HG02678 (cell line): ENCODE data around the gene HERC2.
"Not testable (repeated sequence)": the region's sequence is repeated elsewhere in the genome, so short reads cannot be mapped to it uniquely, and the experiment has no call there.

Source experiments
- ATAC-seq: cut with Tn5 transposase; IDR thresholded peaks from one replicate; pipeline ENCODE4 v1.9.1; 2021; ENCODE audit warnings: mild to moderate bottlenecking, moderate library complexity; ENCODE audit not compliant: unreplicated experiment

Gene HERC2

DNA sequence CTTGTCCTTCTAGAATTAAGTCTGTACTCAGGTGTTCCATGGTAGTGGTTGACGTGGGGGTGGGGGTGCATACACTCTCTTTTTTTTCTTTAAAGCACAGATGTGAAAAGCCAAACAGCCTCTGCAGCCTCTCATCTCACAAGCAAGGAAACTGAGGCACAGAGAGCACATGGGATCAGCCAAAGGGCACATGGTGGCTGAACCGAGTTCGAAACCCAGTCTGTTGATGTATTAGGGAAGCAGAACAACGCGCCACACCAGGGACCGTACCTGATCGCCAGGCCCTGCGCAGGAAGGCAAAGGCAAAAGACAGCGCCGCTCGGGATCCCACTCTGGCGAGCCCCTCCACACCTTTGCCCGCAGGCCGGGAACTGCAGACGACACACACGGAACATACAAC is 47.3 kb downstream of the HERC2 start:
- ATAC-seq: no peak

DNA sequence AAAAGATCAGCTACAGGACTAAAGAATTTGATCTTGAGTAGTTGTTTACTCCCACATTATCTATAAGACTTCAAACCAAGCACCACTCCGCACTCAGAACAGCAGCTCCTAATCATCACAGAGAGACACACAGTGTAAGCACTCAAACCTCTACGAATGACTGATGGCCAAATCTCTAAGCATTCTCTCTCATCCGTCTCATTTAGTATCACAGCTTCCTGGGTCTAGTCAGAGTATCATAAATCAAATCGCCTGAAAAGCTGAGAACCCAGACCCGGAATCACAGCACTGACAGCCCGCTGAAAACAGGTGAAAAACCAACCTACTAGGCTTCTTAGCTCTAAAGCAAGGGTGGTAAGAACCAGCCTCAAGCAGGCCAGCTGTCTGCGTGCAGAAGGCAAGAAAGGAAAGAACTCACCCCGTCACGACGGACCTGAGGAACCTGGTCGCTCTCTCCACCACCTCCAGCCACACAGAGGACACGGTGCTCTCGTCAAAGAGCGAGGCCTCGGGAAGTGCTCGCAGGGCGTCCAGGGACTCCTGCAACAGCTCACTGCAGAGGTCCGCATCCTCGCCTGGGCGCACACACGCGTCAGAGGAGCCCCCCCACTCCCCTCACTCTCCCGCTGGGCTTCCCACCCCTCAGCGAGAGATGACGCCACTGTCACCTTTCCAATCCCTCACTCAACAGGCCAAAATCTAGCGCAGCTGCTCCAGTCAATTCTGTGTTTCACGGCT is 47.9 kb downstream of the HERC2 start:
- ATAC-seq: no peak

DNA sequence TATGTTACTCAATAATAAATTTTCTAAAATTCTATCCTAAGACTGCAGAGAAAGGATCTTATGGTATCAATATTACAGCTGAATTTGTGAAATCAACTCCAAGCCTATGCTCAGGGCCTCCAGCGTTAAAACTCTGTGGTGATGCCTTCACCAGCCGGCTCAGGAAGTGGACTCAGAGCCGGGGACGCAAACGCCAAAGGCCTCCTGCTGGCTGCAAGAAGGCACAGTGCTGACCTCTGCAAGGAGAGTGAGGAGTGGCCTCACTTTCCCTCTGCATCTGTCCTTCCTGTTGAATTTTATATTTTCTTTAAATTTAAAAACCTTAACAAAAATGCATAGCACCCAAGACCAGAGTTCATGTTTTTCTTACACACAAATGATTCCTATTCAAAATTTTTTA is 48.5 kb downstream of the HERC2 start:
- no peak for ATAC-seq

DNA sequence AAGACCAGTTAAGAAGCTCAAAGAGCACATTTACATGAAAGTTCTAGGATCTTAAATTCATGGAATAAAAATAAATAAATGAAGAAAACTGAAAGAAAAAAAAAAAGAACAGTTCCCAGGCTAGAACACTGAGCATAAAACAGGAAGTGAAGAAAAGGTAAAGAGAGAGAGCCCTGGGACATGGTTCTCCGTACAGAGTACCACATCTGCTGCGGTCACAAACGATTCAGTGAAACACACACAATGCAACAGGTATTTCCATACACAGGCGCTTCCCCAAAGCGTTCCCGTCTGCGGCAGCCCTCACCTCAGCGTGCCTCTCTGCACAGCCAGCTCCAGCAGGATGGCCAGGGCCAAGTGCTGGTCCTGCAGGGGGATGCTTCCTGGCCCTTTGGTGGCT is 49.4 kb downstream of the HERC2 start:
- ATAC-seq: no peak

DNA sequence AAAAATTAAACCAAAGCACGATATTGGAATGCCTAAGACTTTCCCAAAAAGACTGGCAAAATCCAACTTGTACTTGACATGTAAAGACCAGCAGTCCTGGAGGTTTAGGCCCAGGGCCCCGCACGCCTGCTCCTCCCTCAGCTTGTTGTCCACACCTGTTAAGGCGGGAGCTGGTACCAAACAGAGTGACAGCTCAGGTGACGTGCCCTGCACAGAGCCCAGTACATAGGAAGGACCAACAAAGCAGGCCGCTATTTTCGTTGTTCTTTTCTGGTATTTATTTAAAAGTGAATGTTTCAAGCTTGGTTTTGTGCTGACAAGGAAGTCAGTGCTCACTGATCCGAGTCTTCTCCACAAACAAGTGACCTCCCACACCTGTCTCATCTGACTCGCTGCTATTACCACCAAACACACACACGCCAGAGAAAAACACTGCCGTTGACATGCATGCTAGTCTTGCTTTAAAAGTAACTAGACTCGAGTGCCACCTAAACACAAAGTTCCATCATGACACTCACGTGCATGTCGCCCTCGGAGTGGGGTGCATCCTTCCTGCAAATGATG is 50.2 kb downstream of the HERC2 start:
- ATAC-seq: no peak

DNA sequence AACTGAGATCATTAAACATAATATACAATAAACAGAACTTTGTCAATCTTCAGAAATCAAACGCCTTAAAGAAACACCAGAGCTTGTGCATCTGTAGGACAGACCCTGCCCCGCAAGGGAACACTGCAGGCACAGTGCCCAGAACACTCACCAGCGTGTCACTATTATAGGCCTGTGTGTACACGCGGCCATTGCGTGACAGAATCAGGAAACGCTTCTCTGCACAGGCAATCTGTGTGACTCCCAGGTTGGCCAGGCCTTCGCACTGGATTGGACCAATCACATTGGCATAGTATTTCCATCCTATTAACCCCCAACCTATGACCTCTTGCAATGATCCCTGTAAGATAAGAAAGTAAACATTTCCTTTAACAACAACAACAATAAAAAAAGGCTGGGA is 52.9 kb downstream of the HERC2 start:
- ATAC-seq: no peak

DNA sequence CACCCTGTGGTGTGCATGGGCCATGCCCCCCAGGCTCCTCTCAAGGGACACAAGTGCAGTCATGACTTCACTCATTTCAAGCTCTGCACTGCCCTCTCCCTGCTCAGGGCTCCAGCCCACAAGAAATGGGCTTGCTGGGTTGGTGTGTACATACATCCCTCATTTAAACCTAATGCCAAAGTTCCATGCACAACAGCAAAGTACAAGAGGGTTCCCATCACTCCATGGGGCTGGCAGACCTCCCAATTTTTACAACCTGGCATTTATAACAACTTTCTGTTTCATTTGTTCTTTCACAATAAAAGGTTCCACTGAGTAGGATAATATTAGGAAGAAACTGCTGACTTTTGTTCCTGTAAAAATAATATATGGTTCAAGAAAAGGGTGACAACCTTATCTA is 54.3 kb downstream of the HERC2 start:
- ATAC-seq: no peak

DNA sequence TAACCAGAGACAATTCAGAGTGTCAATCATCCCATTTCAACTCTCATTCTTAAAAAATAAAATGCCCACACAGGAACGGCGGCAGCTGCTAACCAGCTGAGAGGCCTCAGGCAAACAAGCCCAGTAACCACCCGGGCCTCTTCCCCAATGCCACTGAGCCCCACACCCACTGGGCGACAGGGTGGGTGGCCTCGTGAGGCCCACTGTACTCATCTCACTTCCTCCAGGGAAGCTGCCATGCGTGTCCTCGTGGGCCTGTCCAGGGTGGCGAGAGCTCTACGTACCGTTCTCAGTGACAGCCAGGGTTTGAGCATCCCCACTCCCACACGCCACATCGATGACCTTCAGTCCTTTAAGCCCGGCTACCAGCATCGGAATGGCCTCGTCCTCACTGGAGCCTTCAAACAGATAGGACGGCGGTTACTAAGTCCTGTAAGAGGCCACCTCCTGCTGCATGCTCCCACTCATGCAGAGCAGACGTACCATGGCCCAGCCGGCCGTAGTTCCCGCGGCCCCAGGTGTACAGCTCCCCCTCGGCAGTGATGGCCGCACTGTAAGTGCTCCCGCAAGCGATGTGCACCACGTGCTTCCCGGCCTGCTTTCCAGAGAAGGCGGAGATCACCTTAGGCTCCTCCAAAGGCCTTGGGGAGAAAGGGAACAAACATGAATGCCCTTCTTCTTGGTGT is 56.5 kb downstream of the HERC2 start:
- no peak for ATAC-seq

DNA sequence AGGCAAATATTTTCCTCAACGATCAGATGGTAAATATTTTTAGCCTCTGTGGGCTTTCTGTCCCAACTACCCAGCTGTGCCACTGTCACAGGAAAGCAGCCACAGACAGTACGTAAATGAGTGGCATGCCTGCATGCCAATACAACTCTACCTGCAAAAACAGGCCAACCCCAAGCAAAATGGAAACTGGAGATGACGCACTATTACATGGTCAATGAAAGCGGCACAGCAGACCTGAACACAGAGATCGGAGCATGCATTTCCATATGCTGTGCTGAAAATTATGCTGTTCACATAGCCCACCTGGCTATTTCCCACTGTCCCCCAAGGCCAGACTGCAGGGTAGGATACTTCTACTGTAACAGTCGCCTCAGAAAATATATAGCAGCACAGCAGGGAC is 57.8 kb downstream of the HERC2 start:
- ATAC-seq: no peak

DNA sequence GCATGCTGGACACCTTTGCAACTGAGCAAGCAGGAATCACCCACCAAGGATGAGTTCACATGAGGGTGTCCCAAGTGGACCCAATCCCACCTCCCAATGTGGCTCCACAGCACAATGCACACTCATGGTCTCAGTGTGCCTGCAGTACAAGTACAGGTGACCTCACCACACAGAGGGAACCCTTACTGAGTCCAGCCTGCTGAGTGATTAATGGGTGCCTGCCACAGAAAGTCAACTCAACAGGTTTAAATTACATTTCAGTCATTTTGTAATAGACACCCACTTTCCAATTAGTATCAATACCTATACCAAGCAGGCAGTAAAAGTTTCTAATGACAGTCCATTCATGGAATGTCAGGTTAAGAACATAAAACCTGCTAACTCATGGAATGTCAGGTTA is 59.5 kb downstream of the HERC2 start:
- no peak for ATAC-seq

DNA sequence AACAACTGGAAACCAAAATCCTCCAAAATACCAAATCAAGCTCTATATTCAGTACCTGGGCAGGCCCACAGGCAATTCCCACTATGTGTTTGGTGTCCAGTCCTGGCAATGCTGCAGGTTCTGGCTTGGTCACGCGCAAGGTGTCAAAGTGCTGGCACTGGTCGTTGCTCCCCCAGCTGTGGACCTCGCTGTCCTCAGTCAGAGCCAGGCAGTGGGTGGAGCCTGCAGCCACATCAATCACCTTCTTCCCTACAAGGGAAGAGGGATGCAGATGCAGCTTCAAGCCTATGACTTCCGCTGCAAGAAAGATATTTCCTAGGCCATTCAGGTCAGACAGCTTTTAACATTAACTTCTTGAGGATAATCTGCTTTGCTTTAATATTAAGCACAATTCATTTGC is 61.3 kb downstream of the HERC2 start:
- ATAC-seq: no peak

DNA sequence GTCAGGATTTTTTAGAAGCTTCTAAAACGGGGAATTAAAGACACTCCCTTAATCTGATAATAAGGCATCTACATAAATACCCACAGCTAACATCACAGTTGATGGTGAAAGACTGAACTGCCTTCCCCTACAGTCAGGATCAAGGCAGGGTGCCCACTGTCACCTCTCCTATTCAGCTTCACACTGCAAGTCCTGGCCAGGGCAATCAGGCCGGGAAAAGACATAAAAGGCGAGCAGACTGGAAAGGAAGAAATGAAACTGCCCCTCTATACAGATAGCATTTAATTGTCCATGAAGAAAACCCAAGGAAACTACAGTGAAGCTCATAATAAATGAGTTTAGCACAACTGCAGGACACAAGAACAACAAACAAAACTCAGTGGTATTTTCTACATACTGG is 61.7 kb downstream of the HERC2 start:
- ATAC-seq: no peak

DNA sequence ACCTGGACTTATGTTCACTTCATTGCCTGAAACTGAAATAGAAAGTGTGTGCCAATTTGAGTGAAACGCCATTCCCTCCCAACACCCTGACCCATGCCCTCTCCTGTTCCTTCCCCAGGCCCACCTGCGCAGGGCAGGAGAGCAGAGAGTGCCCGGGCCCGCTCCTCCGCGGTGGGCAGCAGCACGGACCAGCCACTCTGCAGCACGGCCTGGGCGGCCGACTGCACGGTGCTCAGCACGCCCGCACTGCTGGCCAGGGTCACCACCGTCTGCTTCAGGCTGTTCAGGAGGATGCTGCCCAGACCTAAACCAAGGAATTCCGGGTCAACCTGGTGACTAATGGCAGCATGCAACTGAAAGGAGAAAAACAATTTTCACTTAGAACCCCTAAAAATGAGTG is 66.0 kb downstream of the HERC2 start:
- no peak for ATAC-seq

DNA sequence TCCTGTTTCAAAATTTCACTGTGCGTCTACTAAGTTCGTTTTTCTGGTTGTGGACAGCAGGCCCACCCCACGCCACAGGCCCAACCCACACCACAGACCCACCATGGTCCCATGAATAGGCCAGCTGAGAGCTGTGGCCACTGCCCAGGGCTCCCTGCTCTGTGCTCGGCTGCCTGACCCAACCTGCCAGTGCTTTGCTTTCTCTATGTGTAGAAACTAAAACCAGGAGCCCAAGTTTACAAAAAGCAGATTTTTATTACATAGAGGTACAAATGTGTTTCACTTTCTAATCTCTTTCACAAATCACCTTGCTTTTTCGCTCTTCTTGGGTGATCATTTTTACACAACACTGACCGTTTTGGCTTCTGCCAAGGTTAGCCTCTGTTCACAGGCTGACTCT is 69.1 kb downstream of the HERC2 start:
- ATAC-seq: no peak

DNA sequence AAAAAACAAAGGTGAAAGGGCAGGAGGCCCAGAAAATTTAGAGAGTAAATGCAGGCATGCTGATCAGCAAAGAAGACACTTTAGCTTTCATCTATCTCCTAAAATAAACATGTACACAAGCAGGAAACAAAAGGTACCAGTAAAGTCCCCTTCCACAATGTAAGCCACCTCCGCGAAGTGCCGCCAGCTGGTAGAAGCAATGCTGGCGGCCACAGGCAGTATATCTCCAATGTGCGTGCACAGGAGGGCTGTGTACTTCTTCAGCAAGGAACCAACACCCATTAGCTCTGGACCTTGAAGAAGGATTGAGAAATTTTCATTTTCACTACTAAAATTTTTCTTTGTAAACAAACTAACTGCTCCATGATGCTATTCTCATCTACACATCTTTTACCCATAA is 75.4 kb downstream of the HERC2 start:
- no peak for ATAC-seq

DNA sequence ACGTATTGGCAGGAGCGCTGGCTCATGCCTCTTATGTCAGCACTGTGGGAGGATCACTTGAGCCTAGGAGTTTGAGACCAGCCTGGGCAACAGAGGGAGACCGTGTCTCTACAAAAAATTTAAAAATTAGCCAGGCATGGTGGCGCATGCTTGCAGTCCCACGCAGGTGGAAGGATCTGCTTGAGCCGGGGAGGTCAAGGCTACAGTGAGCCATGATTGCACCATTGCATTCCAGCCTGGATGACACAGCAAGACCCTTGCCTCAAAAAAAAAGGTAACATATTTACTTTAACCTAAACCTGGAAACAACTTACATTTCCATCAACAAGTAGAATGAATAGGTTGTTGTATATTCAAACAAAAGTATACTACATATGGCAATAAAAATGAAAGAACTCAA is 78.1 kb downstream of the HERC2 start:
- ATAC-seq: no peak

DNA sequence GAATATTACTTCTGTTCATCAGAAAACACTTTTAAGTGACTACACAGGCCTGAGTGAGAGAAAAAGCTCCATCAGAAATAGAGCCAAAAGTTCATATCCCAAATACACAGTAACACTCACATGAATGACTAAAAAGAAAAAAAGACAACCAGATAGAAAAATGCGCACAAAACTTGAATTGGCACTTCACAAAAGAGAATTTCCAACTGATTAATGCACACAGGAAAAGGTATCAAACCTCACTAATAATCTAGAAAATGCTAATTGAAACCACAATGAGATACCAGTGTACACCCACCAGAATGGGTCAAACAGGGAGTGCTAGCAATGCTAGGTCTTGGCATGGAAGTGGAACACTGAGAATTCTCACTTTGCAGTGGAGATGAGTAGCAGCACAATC is 78.6 kb downstream of the HERC2 start:
- no peak for ATAC-seq

DNA sequence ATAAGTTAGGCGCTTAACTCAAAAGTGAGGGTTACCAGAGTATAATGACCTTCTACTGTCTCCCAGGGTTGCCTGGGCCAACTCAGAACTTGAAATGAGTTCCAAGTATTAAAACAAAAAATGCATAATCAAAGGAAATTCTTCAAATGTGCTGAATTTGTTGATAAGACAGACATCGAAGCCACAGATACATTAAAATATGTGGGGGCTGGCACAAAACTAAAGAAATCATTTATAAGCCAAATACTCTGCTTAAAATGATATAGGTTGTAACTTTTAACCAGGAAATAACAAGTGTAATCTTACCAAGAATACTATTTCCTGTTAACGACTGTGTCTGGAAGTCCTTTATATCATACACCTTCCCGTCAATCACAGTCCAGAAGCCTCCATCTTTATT is 83.7 kb downstream of the HERC2 start:
- not testable (repeated sequence) for ATAC-seq

DNA sequence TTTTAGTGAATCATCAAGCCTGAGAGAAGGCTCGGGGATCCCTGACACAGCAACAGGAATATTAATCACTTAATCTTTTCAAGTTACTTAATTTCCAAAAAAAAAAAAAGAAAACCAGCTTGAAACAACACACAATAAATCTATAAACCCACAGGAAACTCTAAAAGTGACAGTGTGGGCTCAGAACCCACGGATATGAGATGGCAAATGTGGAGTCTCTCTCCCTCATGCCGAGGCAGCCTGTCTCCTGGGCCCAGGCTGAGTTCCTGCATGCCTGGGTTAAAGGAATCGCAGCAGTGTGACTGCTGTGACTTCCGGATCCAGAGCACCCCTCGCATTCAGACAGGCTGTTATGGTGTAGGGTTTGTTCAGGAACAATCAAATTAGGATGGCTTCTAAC is 90.2 kb downstream of the HERC2 start:
- ATAC-seq: not testable (repeated sequence)

DNA sequence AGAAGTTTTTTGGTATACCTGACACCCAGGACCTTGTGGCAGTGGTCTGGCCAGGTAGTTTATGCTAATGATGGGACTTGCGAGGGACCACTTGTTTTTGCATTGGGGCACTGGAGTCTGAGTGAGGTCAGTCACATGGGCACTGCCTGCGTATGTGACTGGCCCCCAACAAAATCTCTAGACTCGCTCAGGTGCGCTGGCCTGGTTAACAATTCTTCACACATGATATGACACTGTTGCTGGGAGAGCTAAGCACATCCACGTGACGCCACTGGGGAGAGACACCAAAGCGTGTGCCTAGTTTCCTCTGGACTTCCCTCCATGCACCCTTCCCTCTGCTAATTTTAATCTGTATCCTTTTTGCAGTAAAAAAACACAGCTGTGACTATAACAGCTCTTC is 90.6 kb downstream of the HERC2 start:
- not testable (repeated sequence) for ATAC-seq

DNA sequence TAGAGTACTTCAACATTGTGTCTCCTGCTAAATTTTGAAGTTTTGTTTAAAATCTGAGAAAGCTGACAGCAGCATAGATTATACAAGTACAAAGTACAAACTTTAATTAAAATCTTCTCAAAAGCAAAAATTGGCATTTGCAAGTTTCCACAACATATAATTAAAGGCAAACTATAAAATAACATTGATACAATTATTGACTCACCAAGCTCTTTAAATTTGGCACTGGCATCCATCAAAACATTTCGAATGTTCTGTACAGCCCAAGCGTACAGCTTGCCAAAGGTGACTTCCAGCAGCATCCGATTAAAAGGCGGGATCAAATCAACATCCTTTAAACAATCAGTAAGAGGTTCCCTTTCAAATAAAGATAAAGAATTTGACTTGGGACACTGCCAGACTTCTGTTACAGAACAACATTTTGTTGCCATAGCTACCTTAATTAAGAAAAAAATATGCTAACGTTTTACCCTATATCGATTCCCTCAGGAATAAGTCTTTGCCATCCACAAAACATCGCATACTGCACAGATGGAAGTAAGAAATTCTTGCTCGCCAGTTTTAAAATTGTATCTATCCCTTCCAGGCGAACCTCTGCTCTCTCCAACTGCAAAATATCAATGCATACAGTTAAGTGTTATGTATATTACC is 92.9 kb downstream of the HERC2 start:
- not testable (repeated sequence) for ATAC-seq

DNA sequence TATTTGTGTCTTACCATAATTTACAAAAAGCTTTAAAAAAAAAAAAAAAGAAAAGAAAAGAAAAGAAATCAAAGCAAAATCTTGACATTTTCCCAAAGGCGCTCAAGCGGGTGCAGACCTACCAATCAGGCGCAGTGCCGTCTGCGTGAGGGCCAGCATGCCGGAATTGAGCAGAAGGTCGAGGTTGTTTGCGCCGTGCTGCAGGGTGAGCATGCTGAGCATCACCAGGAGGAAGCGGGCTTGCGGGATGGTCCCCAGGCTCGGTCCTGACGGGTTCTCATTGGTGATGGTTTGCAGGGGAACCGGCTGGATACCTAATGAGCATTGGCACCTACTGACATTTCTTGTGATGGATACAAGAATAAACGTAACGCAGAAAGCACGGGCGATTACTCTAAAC is 93.9 kb downstream of the HERC2 start:
- ATAC-seq: no peak
